Right lobe of liver (tissue), 6 donors: ENCODE data around the gene TAC4. TPM values are rescaled to one million over a fixed set of nuclear protein-coding genes. Genes with fewer than 3 reads are reported as not detected.

Experiments used
- ATAC-seq, 4 donors: fragments of 200-7000 bp; cut with Tn5 transposase; one replicate each; pipeline ENCODE4 v1.9.1; 2020; ENCODE audit warnings: mild to moderate bottlenecking in 4 of 4, moderate library complexity in 4 of 4
- DNase-seq, 3 donors: peaks; one replicate each; pipeline ENCODE4 v3.0.0-alpha.2; 2020
- H3K27ac ChIP-seq, 3 donors: fragments of 200-600 bp; one replicate each; pipeline ENCODE4 v1.8.0; 2022
- H3K27me3 ChIP-seq, 2 donors: fragments of 200-600 bp; one replicate each; pipeline ENCODE4 v1.8.0; 2022
- H3K36me3 ChIP-seq, 4 donors: fragments of 200-600 bp; sonication (generic) in 1 of 4; one replicate each; pipeline versions ENCODE4 v1.5.1 to v1.8.0; 2017 to 2022; ENCODE audit warnings: control low read depth in 1 of 4
- H3K4me1 ChIP-seq, 4 donors: fragments of 200-600 bp; sonication (generic) in 1 of 4; one replicate each; pipeline versions ENCODE4 v1.5.1 to v1.8.0; 2017 to 2022; ENCODE audit warnings: control low read depth in 1 of 4
- H3K4me3 ChIP-seq, 3 donors: fragments of 200-600 bp; one replicate each; pipeline ENCODE4 v1.8.0; 2022
- H3K9me3 ChIP-seq, 4 donors: fragments of 200-600 bp; sonication (generic) in 1 of 4; one replicate each; pipeline versions ENCODE4 v1.5.1 to v1.8.0; 2017 to 2022; ENCODE audit warnings: control low read depth in 1 of 4
- CTCF ChIP-seq, 4 donors: fragments of 200-600 bp in 3 of 4; fragments of 450-650 bp in 1 of 4; IDR thresholded peaks; one replicate each; pipeline versions ENCODE4 v1.5.1 to v1.8.0; 2016 to 2022; ENCODE audit warnings: antibody characterized with exemption in 4 of 4, mild to moderate bottlenecking in 2 of 4
- POLR2A ChIP-seq: fragments of 450-650 bp; IDR thresholded peaks from one replicate; pipeline ENCODE4 v1.6.1; 2017; ENCODE audit warnings: antibody characterized with exemption, mild to moderate bottlenecking
- WGBS: methylation state at CpG from one replicate; pipeline ENCODE4 v1.1.6; 2018; ENCODE audit warnings: low coverage, low lambda C conversion rate; ENCODE audit not compliant: insufficient coverage; ENCODE audit errors: missing lambda C conversion rate; 5-methylcytosine and 5-hydroxymethylcytosine counted together
- intact Hi-C, 2 donors: fragments of 100-400 bp; cut with DNase I; formaldehyde crosslinking; loops; one replicate each; pipeline versions ENCODE4 v1.11.2 to v1.14.1; 2022
- total RNA-seq, 6 experiments: library from RNA; depleted of rRNA in 2 of 6; stranded (reverse); fragments of >200 nt in 2 of 6; fragmentation: NEBNext Ultra II Directional in 3 of 6; extraction: Animal tissue kit (Norgen Biotek cat#: 25700) in 3 of 6; gene quantifications; one replicate each; pipeline versions ENCODE4 v1.1.0 to v1.2.4, GENCODE V29; 2016 to 2023
- donor health status: DM: no; HTN: yes; CAD: no.
- donor health status: DM: no; HTN: no; CAD: no.
- donor health status: DM: no; HTN: no; CAD: no.
- donor health status: DM: no; HTN: yes; CAD: no.
- donor health status: DM: no; HTN: yes; CAD: no.

The TAC4 gene
- total RNA-seq, 6 experiments from 2014 or later = not detected

GRCh38 chr17:49819138-49819537 is 28.7 kb downstream of the TAC4 start:
- Histone ChIP-seq H3K27ac (no peak overlapping the region), H3K9me3 (no peaks in the 10 kb centered on the region), H3K36me3 (peaks cover 7 to 78% (median 39%) of the 10 kb centered on the region in 4 donors), H3K27me3 (no peaks in the 10 kb centered on the region), H3K4me3 (no peak overlapping the region), H3K4me1 (no peaks in the 10 kb centered on the region)
- ATAC-seq = no peak
- intact Hi-C loops = no loop called here
- DNase-seq = no peak
- no peak for TF ChIP-seq POLR2A
- TF ChIP-seq CTCF (IDR thresholded peaks at IDR 0.05) = no peak
- WGBS = 85% methylated on average over 5 of the region's 5 CpGs

DNA sequence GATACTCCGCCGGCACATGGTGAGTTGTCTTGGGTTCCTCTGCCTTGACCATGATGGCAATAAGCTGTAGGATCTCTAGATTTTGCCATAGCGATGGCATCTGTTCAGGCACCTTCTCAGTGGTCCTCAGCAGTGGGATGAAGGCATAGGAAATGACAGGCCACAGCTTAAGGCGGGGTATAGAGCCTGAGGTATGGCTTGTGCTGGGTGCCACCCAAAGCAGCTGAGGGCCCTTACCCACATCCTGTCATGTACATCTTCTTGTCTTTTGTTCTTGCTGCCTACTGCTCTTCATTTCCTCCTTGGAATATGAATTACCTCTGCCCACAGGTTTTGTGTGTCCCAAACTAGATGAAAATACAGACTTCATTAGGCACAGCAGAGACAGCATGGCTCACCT is 29.9 kb downstream of the TAC4 start:
- WGBS = 100% methylated on average over 3 of the region's 4 CpGs
- no peak overlapping the region for H3K4me3 ChIP-seq
- DNase-seq (no peak), ATAC-seq (peak in 3 of 4 donors; percentile 34 to 43 (median 36))
- no peaks in the 10 kb centered on the region for H3K9me3 ChIP-seq
- no peaks in the 10 kb centered on the region for H3K4me1 ChIP-seq
- TF ChIP-seq CTCF (IDR thresholded peaks at IDR 0.05) = no peak
- no peak for TF ChIP-seq POLR2A
- H3K36me3 ChIP-seq = peaks cover 7 to 78% (median 36%) of the 10 kb centered on the region in 4 donors
- H3K27ac ChIP-seq = no peak overlapping the region
- intact Hi-C loops = no loop called here
- no peaks in the 10 kb centered on the region for H3K27me3 ChIP-seq

DNA sequence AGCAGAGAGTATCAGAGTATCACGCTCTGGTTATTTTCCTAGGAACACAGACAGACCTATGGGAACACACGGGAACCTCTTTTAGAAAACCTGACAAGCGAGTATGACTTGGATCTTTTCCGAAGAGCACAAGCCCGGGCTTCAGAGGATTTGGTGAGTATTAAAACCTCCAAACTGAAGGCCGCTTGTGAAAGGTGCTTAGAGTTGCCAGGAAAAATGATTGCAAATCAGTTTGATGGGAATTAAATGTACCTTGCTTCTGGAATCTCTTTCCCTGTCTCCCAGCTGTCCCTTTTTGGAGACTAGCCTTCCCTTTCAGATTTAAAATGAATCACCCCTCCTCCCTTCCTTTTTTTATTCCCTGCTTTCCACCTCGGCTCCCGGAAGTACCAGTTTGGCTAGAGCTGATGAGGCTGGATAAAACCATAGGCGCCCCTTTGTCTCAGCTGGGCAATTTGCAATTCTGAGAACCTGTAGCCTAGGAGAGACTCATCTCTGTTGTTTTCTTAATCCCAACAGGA is 32.0 kb downstream of the TAC4 start:
- Histone ChIP-seq H3K4me1 (no peaks in the 10 kb centered on the region), H3K9me3 (no peaks in the 10 kb centered on the region), H3K36me3 (peaks cover 0 to 73% (median 34%) of the 10 kb centered on the region in 4 donors), H3K27me3 (no peaks in the 10 kb centered on the region), H3K27ac (no peak overlapping the region), H3K4me3 (no peak overlapping the region)
- ATAC-seq = no peak
- TF ChIP-seq CTCF (IDR thresholded peaks at IDR 0.05) (no peak), POLR2A (no peak)
- no peak for DNase-seq
- 93% methylated on average over 6 of the region's 9 CpGs for WGBS
- intact Hi-C loops = no loop called here

GRCh38 chr17:49814781-49815529 is 32.9 kb downstream of the TAC4 start:
- DNase-seq (no peak), ATAC-seq (no peak)
- Histone ChIP-seq H3K27me3 (no peaks in the 10 kb centered on the region), H3K36me3 (peaks cover 0 to 81% (median 36%) of the 10 kb centered on the region in 4 donors), H3K27ac (no peak overlapping the region), H3K4me3 (no peak overlapping the region), H3K9me3 (no peaks in the 10 kb centered on the region), H3K4me1 (no peaks in the 10 kb centered on the region)
- no peak for TF ChIP-seq POLR2A
- TF ChIP-seq CTCF (IDR thresholded peaks at IDR 0.05) = no peak
- 93% methylated on average over 4 of the region's 4 CpGs for WGBS
- intact Hi-C loops = no loop called here
